Rectal smooth muscle tissue (tissue), 1 donor: ENCODE results near the gene GPC5.
"Not testable (repeated sequence)": the region's sequence is repeated elsewhere in the genome, so short reads cannot be mapped to it uniquely, and the experiment has no call there.

Experiments
- H3K27ac ChIP-seq: one replicate; pipeline ENCODE4 v1.7.0; 2013; ENCODE audit warnings: low read depth, low read length, inconsistent platforms
- H3K27me3 ChIP-seq: one replicate; pipeline ENCODE4 v1.7.0; 2013; ENCODE audit warnings: low read length; ENCODE audit not compliant: control insufficient read depth, insufficient read depth
- H3K36me3 ChIP-seq: one replicate; pipeline ENCODE4 v1.7.0; 2013; ENCODE audit warnings: low read length; ENCODE audit not compliant: control insufficient read depth, insufficient read depth
- H3K4me1 ChIP-seq: one replicate; pipeline ENCODE4 v1.7.0; 2013; ENCODE audit warnings: low read length; ENCODE audit not compliant: control insufficient read depth, insufficient read depth
- H3K4me3 ChIP-seq: one replicate; pipeline ENCODE4 v1.7.0; 2013; ENCODE audit warnings: low read length
- H3K9ac ChIP-seq: one replicate; pipeline ENCODE4 v1.7.0; 2013; ENCODE audit warnings: low read length

GPC5 gene

DNA sequence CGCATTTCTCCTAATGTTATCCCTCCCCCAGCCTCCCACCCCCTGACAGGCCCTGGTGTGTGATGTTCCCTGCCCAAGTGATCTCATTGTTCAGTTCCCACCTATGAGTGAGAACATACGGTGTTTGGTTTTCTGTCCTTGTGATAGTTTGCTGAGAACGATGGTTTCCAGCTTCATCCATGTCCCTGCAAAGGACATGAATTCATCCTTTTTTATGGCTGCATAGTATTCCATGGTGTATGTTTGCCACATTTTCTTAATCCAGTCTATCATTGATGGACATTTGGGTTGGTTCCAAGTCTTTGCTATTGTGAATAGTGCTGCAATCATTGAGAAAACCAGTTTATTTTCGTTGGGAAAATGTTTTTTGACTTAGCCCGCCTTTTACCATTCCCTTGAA is 18.2 kb downstream of the GPC5 start:
- not testable (repeated sequence) for H3K36me3 ChIP-seq, H3K9ac ChIP-seq, H3K27me3 ChIP-seq, H3K4me1 ChIP-seq, H3K4me3 ChIP-seq, H3K27ac ChIP-seq

- H3K27me3 ChIP-seq = no peaks in the 10 kb centered on the region
- H3K9ac ChIP-seq = no peak overlapping the region
- H3K27ac ChIP-seq = no peak overlapping the region
- no peak overlapping the region for H3K4me3 ChIP-seq
- H3K4me1 ChIP-seq = no peaks in the 10 kb centered on the region
- H3K36me3 ChIP-seq = no peaks in the 10 kb centered on the region
These were observed 19.4 kb downstream of the GPC5 start for GRCh38 chr13:91417660-91418325.

- Histone ChIP-seq H3K4me1 (no peaks in the 10 kb centered on the region), H3K27me3 (no peaks in the 10 kb centered on the region), H3K27ac (no peak overlapping the region), H3K9ac (no peak overlapping the region), H3K36me3 (no peaks in the 10 kb centered on the region), H3K4me3 (no peak overlapping the region)
These were observed 28.5 kb downstream of the GPC5 start for GRCh38 chr13:91426913-91427312.

- not testable (repeated sequence) for H3K4me1 ChIP-seq, H3K27ac ChIP-seq
These were observed 40.3 kb downstream of the GPC5 start for GRCh38 chr13:91438674-91439073.

GRCh38 chr13:91450913-91451312 is 52.5 kb downstream of the GPC5 start:
- H3K9ac ChIP-seq = no peak overlapping the region
- no peaks in the 10 kb centered on the region for H3K4me1 ChIP-seq

More at GRCh38 chr13:91438674-91439073, 40.3 kb downstream of the GPC5 start:
- not testable (repeated sequence) for H3K4me3 ChIP-seq, H3K36me3 ChIP-seq, H3K27me3 ChIP-seq, H3K9ac ChIP-seq

GRCh38 chr13:91454666-91455065 is 56.2 kb downstream of the GPC5 start:
- Histone ChIP-seq H3K9ac (no peak overlapping the region), H3K4me1 (no peaks in the 10 kb centered on the region), H3K4me3 (no peak overlapping the region), H3K36me3 (no peaks in the 10 kb centered on the region), H3K27ac (no peak overlapping the region), H3K27me3 (no peaks in the 10 kb centered on the region)

More at GRCh38 chr13:91450913-91451312, 52.5 kb downstream of the GPC5 start:
- Histone ChIP-seq H3K36me3 (no peaks in the 10 kb centered on the region), H3K27ac (no peak overlapping the region), H3K27me3 (no peaks in the 10 kb centered on the region), H3K4me3 (no peak overlapping the region)

GRCh38 chr13:91456837-91457236 is 58.4 kb downstream of the GPC5 start:
- Histone ChIP-seq H3K9ac (no peak overlapping the region), H3K4me1 (no peaks in the 10 kb centered on the region), H3K27ac (no peak overlapping the region), H3K4me3 (no peak overlapping the region), H3K27me3 (no peaks in the 10 kb centered on the region), H3K36me3 (no peaks in the 10 kb centered on the region)

GRCh38 chr13:91459485-91459884 is 61.1 kb downstream of the GPC5 start:
- Histone ChIP-seq H3K4me3 (no peak overlapping the region), H3K4me1 (no peaks in the 10 kb centered on the region), H3K27me3 (no peaks in the 10 kb centered on the region), H3K9ac (no peak overlapping the region), H3K27ac (no peak overlapping the region), H3K36me3 (no peaks in the 10 kb centered on the region)

DNA sequence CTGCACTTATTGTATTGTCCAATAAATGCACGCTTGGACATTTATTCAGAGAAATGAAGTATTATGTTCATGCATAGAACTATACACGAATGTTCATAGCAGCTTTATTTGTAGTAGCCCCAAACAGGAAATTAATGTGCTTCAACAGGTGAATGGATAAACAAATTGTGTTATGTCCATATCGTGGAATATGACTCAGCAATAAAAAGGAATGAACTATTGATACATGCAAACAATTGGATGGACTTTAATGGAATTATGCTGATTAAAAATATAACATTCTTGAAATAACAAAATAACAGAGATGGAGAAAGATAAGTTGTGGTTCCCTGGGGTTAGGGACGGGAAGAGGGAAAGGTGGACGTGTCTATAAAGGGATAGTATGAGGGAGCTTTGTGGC is 65.9 kb downstream of the GPC5 start:
- H3K4me1 ChIP-seq = no peaks in the 10 kb centered on the region
- H3K27ac ChIP-seq = no peak overlapping the region
- no peaks in the 10 kb centered on the region for H3K36me3 ChIP-seq
- no peak overlapping the region for H3K9ac ChIP-seq
- no peaks in the 10 kb centered on the region for H3K27me3 ChIP-seq
- no peak overlapping the region for H3K4me3 ChIP-seq

DNA sequence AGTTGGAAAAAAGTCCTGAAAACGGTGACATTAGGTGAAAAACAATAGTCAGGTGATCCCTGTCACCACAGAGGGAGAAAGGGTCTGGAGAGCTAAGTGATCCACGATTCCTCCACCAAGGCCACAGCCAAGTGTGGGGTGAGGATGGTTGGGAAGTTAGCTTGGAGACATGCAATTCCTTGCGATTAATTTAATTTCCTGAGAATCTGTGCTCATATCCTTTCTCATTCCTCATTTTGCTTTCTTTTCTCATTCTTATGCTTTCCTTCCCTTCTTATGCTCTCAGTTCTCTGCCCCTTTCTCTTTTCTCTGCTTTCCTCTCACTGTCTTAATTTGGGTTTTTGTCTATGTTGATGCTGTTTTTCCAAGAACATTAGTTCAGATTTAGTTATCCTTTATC is 68.8 kb downstream of the GPC5 start:
- H3K4me1 ChIP-seq = no peaks in the 10 kb centered on the region
- H3K36me3 ChIP-seq = no peaks in the 10 kb centered on the region
- H3K9ac ChIP-seq = no peak overlapping the region
- no peaks in the 10 kb centered on the region for H3K27me3 ChIP-seq
- no peak overlapping the region for H3K4me3 ChIP-seq
- no peak overlapping the region for H3K27ac ChIP-seq

DNA sequence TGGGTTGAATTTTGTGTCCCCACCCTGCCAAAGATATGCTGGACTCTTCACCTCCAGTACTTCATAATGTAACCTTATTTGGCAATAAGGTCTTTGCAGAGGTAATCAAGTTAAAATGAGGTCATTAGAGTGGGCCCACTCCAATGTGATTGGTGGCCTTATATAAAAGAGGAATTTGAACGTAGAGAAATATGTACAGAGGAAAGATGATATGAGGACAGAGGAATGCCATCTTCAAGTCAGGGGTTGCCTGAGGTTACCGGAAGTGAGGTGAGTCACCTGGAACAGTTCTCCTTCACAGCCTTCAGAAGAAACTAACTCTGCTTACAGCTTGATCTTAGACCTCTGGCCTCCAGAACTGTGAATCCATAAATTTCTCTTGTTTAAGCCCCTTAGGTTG is 69.9 kb downstream of the GPC5 start:
- H3K36me3 ChIP-seq = no peaks in the 10 kb centered on the region
- H3K27me3 ChIP-seq = no peaks in the 10 kb centered on the region
- no peak overlapping the region for H3K4me3 ChIP-seq
- H3K27ac ChIP-seq = no peak overlapping the region
- no peak overlapping the region for H3K9ac ChIP-seq
- H3K4me1 ChIP-seq = no peaks in the 10 kb centered on the region

GRCh38 chr13:91470084-91470621 is 71.7 kb downstream of the GPC5 start:
- H3K27ac ChIP-seq = no peak overlapping the region
- H3K27me3 ChIP-seq = no peaks in the 10 kb centered on the region
- H3K4me1 ChIP-seq = no peaks in the 10 kb centered on the region
- no peak overlapping the region for H3K9ac ChIP-seq
- H3K4me3 ChIP-seq = no peak overlapping the region
- no peaks in the 10 kb centered on the region for H3K36me3 ChIP-seq

GRCh38 chr13:91470681-91471080 is 72.3 kb downstream of the GPC5 start:
- Histone ChIP-seq H3K9ac (no peak overlapping the region), H3K27ac (no peak overlapping the region), H3K4me3 (no peak overlapping the region), H3K36me3 (no peaks in the 10 kb centered on the region), H3K4me1 (no peaks in the 10 kb centered on the region), H3K27me3 (no peaks in the 10 kb centered on the region)
